Measurements from ENCODE around the gene C3orf33. TPM values are rescaled to one million over a fixed set of nuclear protein-coding genes. Genes with fewer than 3 reads are reported as not detected.
A peak's percentile ranks its signal among the peaks of the same experiment; 100 is the strongest.

Gene C3orf33
- total and polyA plus RNA-seq, 9 of the 15 experiments (the other 6 are each of a cell fraction or from before 2014, with no cell fraction given) = 4.1 to 10.2 (median 6.0) TPM

DNA sequence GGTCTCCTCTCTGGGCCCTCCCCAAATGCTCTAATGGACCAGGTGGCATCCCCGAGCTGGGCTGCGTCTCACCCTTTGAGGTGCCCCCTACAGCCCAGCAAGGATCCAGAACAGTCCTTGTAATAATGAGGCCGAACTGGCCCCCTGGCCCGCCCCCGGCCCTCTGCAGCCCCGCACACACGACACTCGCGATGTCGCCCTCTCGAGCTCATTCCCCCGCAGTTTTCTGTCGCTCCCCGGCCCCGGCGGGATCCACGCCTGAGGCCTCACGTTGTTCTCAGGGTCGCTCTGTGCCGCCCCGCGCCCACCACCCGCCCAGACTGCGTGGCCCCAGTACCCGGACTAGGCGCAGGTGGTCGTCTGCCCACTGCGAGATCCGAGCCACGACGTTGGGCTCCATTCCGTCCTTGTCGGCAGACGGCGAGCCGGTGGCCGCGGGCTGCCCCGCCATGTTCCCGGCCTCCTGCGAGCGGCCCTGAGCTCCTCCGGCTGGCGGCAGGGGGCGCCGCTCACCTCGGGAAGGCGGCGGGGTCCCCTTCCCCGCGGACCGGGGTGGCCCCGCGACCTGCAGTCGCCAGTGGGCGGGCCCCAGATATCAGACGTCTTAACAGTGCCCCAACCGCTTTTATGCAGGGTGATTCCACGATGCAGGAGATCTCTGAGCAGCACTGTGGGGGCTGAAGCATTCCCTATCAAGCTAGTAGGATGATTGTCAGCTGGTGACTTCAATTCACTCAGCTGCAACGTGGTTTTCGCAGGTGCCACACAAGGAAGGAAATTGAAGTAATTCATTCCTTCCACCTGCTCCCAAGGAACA is at the start of gene C3orf33 (continued):
- TF ChIP-seq RBM25 (IDR thresholded peaks at IDR 0.05; ENCODE audit: low read depth, low read length, severe bottlenecking) = peak; percentile 21
- no peak for TF ChIP-seq KAT2B (IDR thresholded peaks at IDR 0.05; ENCODE audit: low read depth, low read length)
- TF ChIP-seq, protein P1, sequence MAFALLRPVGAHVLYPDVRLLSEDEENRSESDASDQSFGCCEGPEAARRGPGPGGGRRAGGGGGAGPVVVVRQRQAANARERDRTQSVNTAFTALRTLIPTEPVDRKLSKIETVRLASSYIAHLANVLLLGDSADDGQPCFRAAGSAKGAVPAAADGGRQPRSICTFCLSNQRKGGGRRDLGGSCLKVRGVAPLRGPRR (CRISPR knock-in tag; IDR thresholded peaks at IDR 0.05) = no peak
- TF ChIP-seq ZNF165 (CRISPR knock-in tag; IDR thresholded peaks at IDR 0.05; ENCODE audit: borderline replicate concordance) = no peak
- TF ChIP-seq HLTF (IDR thresholded peaks at IDR 0.05) = no peak
- no peak for TF ChIP-seq ZNF766 (CRISPR knock-in tag; conservative IDR thresholded peaks at IDR 0.05)
- TF ChIP-seq ZNF696 (CRISPR knock-in tag; conservative IDR thresholded peaks at IDR 0.05) = no peak
- no peak for TF ChIP-seq MCM2 (IDR thresholded peaks at IDR 0.05; ENCODE audit: low read depth)
- no peak for TF ChIP-seq ZSCAN29 (IDR thresholded peaks at IDR 0.05)
- no peak for TF ChIP-seq ZBED1 (IDR thresholded peaks at IDR 0.05)
- no peak for TF ChIP-seq GABPB2 (CRISPR knock-in tag; conservative IDR thresholded peaks at IDR 0.05)
- TF ChIP-seq RBM17 (IDR thresholded peaks at IDR 0.05; ENCODE audit: borderline replicate concordance, low read depth, low read length) = no peak
- no peak for TF ChIP-seq THRAP3 (IDR thresholded peaks at IDR 0.05; ENCODE audit: borderline replicate concordance)
- TF ChIP-seq, protein P2, sequence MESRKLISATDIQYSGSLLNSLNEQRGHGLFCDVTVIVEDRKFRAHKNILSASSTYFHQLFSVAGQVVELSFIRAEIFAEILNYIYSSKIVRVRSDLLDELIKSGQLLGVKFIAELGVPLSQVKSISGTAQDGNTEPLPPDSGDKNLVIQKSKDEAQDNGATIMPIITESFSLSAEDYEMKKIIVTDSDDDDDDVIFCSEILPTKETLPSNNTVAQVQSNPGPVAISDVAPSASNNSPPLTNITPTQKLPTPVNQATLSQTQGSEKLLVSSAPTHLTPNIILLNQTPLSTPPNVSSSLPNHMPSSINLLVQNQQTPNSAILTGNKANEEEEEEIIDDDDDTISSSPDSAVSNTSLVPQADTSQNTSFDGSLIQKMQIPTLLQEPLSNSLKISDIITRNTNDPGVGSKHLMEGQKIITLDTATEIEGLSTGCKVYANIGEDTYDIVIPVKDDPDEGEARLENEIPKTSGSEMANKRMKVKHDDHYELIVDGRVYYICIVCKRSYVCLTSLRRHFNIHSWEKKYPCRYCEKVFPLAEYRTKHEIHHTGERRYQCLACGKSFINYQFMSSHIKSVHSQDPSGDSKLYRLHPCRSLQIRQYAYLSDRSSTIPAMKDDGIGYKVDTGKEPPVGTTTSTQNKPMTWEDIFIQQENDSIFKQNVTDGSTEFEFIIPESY (CRISPR knock-in tag; IDR thresholded peaks at IDR 0.05) = peak; percentile 84
- TF ChIP-seq ZNF785 (CRISPR knock-in tag; IDR thresholded peaks at IDR 0.05) = no peak
- TF ChIP-seq HNRNPLL (IDR thresholded peaks at IDR 0.05; ENCODE audit: low read depth, low read length, poor library complexity, severe bottlenecking) = peak; percentile 32
- peak; percentile 41; the same call in 1 of the 2 replicates for TF ChIP-seq NR2C2 (CRISPR knock-in tag; IDR thresholded peaks at IDR 0.05)
- peak; percentile 68 for TF ChIP-seq NR2C2 (tag; IDR thresholded peaks at IDR 0.05)
- TF ChIP-seq ZZZ3 (IDR thresholded peaks at IDR 0.05) = no peak
- TF ChIP-seq IRF2 (CRISPR knock-in tag; IDR thresholded peaks at IDR 0.05) = no peak
- TF ChIP-seq NCOA1 (IDR thresholded peaks at IDR 0.05; ENCODE audit: low read depth) = no peak
- TF ChIP-seq XRCC5 (IDR thresholded peaks at IDR 0.05; ENCODE audit: low read depth, low read length) = 0 out of 2 replicates have a peak, but pooled peaks have one; percentile 63
- TF ChIP-seq, protein P3, sequence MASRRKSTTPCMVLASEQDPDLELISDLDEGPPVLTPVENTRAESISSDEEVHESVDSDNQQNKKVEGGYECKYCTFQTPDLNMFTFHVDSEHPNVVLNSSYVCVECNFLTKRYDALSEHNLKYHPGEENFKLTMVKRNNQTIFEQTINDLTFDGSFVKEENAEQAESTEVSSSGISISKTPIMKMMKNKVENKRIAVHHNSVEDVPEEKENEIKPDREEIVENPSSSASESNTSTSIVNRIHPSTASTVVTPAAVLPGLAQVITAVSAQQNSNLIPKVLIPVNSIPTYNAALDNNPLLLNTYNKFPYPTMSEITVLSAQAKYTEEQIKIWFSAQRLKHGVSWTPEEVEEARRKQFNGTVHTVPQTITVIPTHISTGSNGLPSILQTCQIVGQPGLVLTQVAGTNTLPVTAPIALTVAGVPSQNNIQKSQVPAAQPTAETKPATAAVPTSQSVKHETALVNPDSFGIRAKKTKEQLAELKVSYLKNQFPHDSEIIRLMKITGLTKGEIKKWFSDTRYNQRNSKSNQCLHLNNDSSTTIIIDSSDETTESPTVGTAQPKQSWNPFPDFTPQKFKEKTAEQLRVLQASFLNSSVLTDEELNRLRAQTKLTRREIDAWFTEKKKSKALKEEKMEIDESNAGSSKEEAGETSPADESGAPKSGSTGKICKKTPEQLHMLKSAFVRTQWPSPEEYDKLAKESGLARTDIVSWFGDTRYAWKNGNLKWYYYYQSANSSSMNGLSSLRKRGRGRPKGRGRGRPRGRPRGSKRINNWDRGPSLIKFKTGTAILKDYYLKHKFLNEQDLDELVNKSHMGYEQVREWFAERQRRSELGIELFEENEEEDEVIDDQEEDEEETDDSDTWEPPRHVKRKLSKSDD (conservative IDR thresholded peaks at IDR 0.05; ENCODE audit: low read length) = 0 out of 2 replicates have a peak, but pooled peaks have one; percentile 84
- no peak for TF ChIP-seq SLC30A9 (CRISPR knock-in tag; IDR thresholded peaks at IDR 0.05)
- peak; percentile 36; the same call in 1 of the 2 replicates for TF ChIP-seq CHD2 (IDR thresholded peaks at IDR 0.05; ENCODE audit: low read depth, low read length)
- TF ChIP-seq CREB1 (IDR thresholded peaks at IDR 0.05) = peak; percentile 12; the same call in 1 of the 2 replicates
- TF ChIP-seq CREB1 (CRISPR knock-in tag; IDR thresholded peaks at IDR 0.05) = 0 out of 2 replicates have a peak, but pooled peaks have one; percentile 13
